H1 (cell line): Measurements from ENCODE around the gene PLCB4. TPM values are rescaled to one million over a fixed set of nuclear protein-coding genes. Genes with fewer than 3 reads are reported as not detected.

ENCODE experiments used
- KDM1A ChIP-seq: fragments of 200-600, 300-600 bp; sonication (generic); IDR thresholded peaks from 2 replicates; pipeline ENCODE4 v1.7.1; 2016; ENCODE audit warnings: mild to moderate bottlenecking, low read length, borderline replicate concordance
- polyA plus RNA-seq, 7 experiments: library from polyadenylated mRNA; depleted of rRNA in 3 of 7; stranded (reverse) in 5 of 7; unstranded in 2 of 7; fragments of >200 nt in 5 of 7; fragments of 200-250 nt in 2 of 7; gene quantifications; 1 replicate in 5 of 7; 2 replicates in 1 of 7; 4 replicates in 1 of 7; pipeline versions ENCODE4 v1.2.1 to v1.2.3, GENCODE V29; 2011 to 2013; ENCODE audit warnings: missing spikeins in 2 of 7, mixed read lengths in 2 of 7
- total RNA-seq: library from RNA; stranded (reverse); fragmentation: NEBNext Ultra II Directional; extraction: Animal tissue kit (Norgen Biotek cat#: 25700); gene quantifications from 2 replicates; pipeline ENCODE4 v1.2.1, GENCODE V29; 2021

PLCB4 gene
- total and polyA plus RNA-seq, 2 of the 8 experiments (the other 6 are each of a cell fraction or from before 2014, with no cell fraction given), result 3.2 to 14.1 TPM

GRCh38 chr20:9402141-9402540 lies 333.3 kb downstream of the PLCB4 start (continued):
- TF ChIP-seq KDM1A, result no peak
